GM12878 (cell line): Measurements from ENCODE around the gene DAB2IP. TPM values are rescaled to one million over a fixed set of nuclear protein-coding genes. Genes with fewer than 3 reads are reported as not detected.

Experiments used
- ATAC-seq: fragments of 200-7000 bp; cut with Tn5 transposase; 3 replicates; pipeline ENCODE4 v1.9.1; 2020; ENCODE audit warnings: mild to moderate bottlenecking, moderate library complexity
- BruUV-seq: library from RNA; stranded (reverse); fragments of 400-500 nt; replicated peaks from 2 replicates; lab custom pipeline; 2021; lab: Mats Ljungman, UMichigan
- CTCF ChIA-PET: fragments of 300-600 bp; sonication (Branson Sonifier 250); formaldehyde crosslinking; extraction: SDS; loops from one replicate; lab custom pipeline; 2021; ENCODE audit warnings: inconsistent platforms; lab: Yijun Ruan, JAX
- POLR2A ChIA-PET: fragments of 350-600 bp; formaldehyde crosslinking; extraction: SDS; loops from one replicate; lab custom pipeline; 2021; ENCODE audit warnings: inconsistent platforms; lab: Charles Lee
- RAD21 ChIA-PET: fragments of 300-600 bp; sonication (Branson Sonifier 250); formaldehyde crosslinking; loops from one replicate; lab custom pipeline; 2023; ENCODE audit warnings: antibody characterized with exemption; ENCODE audit not compliant: unreplicated experiment; lab: Charles Lee
- SMC1A ChIA-PET: fragments of 300-600 bp; sonication (Branson Sonifier 250); formaldehyde crosslinking; loops from one replicate; lab custom pipeline; 2023; ENCODE audit not compliant: unreplicated experiment, uncharacterized antibody; lab: Charles Lee
- DNase-seq: peaks from one replicate; pipeline ENCODE4 v3.0.0-alpha.2; 2011; ENCODE audit warnings: low read depth, low spot score
- FAIRE-seq: peaks from 3 replicates; lab custom pipeline; 2011; peaks lifted over from hg19 to GRCh38; lab: Jason Lieb, UNC
- H2AFZ ChIP-seq: 2 replicates; pipeline ENCODE4 v1.6.0; 2011; ENCODE audit warnings: low read depth, low read length, control low read depth; ENCODE audit not compliant: control insufficient read depth
- H3K27ac ChIP-seq: 2 replicates; pipeline ENCODE4 v1.5.1; 2011; ENCODE audit warnings: control low read depth; ENCODE audit not compliant: control insufficient read depth, insufficient read depth
- H3K27me3 ChIP-seq, 2 experiments: replicated peaks in 1 of 2; 2 replicates each; pipeline versions ENCODE4 v1.6.0 to v1.6.1; 2011; ENCODE audit warnings: low read length in 1 of 2; ENCODE audit not compliant: control insufficient read depth in 2 of 2, insufficient read depth in 2 of 2
- H3K36me3 ChIP-seq, 2 experiments: 2 replicates each; pipeline ENCODE4 v1.5.1; 2011; ENCODE audit warnings: low read length in 1 of 2; ENCODE audit not compliant: control insufficient read depth in 2 of 2, insufficient read depth in 2 of 2
- H3K4me1 ChIP-seq: 2 replicates; pipeline ENCODE4 v1.6.1; 2011; ENCODE audit warnings: mild to moderate bottlenecking, low read length, moderate library complexity, mixed read lengths; ENCODE audit not compliant: control insufficient read depth, insufficient read depth
- H3K4me2 ChIP-seq: 2 replicates; pipeline ENCODE4 v1.6.0; 2011; ENCODE audit warnings: control low read depth; ENCODE audit not compliant: control insufficient read depth, insufficient read depth
- H3K4me3 ChIP-seq: fragments of 200-600 bp; sonication (generic); 2 replicates; pipeline ENCODE4 v1.5.1; 2016
- H3K79me2 ChIP-seq: 2 replicates; pipeline ENCODE4 v1.6.0; 2011; ENCODE audit warnings: low read length; ENCODE audit not compliant: control insufficient read depth, insufficient read depth
- H3K9ac ChIP-seq: 2 replicates; pipeline ENCODE4 v1.8.0; 2011; ENCODE audit warnings: low read length, control low read depth, mixed read lengths; ENCODE audit not compliant: control insufficient read depth, insufficient read depth
- H3K9me3 ChIP-seq: replicated peaks from 3 replicates; pipeline ENCODE4 v1.5.1; 2011; ENCODE audit warnings: mild to moderate bottlenecking, low read length; ENCODE audit not compliant: control insufficient read depth, insufficient read depth
- H4K20me1 ChIP-seq: 2 replicates; pipeline ENCODE4 v1.6.0; 2011; ENCODE audit not compliant: control insufficient read depth, insufficient read depth
- BRCA1 ChIP-seq: IDR thresholded peaks from 2 replicates; pipeline ENCODE4 v1.6.1; 2011; ENCODE audit warnings: low read depth, low read length, improper control_type of control experiment
- HSF1 ChIP-seq: fragments of 150-350 bp; IDR thresholded peaks from 2 replicates; pipeline ENCODE4 v1.6.1; 2014; ENCODE audit warnings: mild to moderate bottlenecking, low read depth, low read length
- IKZF2 ChIP-seq, 2 experiments: fragments of 450-650 bp; IDR thresholded peaks; 2 replicates each; pipeline ENCODE4 v1.6.1; 2017; ENCODE audit warnings: mild to moderate bottlenecking in 2 of 2, moderate library complexity in 2 of 2
- IRF5 ChIP-seq: fragments of 450-650 bp; IDR thresholded peaks from 2 replicates; pipeline ENCODE4 v1.6.1; 2017; ENCODE audit warnings: borderline replicate concordance
- MAX ChIP-seq: IDR thresholded peaks from 2 replicates; pipeline ENCODE4 v1.6.1; 2012; ENCODE audit warnings: low read depth, low read length, improper control_type of control experiment
- NBN ChIP-seq: fragments of 450-650 bp; IDR thresholded peaks from 2 replicates; pipeline ENCODE4 v1.6.1; 2016
- PAX5 ChIP-seq: IDR thresholded peaks from 2 replicates; pipeline ENCODE4 v1.6.1; 2011; ENCODE audit warnings: low read depth, low read length, borderline replicate concordance
- PAX8 ChIP-seq: fragments of 450-650 bp; IDR thresholded peaks from 2 replicates; pipeline ENCODE4 v1.6.1; 2017; ENCODE audit warnings: mild to moderate bottlenecking, moderate library complexity
- SMAD1 ChIP-seq: fragments of 450-650 bp; IDR thresholded peaks from 2 replicates; pipeline ENCODE4 v1.6.1; 2018; ENCODE audit warnings: mild to moderate bottlenecking, low read depth; ENCODE audit not compliant: partially characterized antibody
- STAT3 ChIP-seq: IDR thresholded peaks from 2 replicates; pipeline ENCODE4 v1.6.1; 2011; ENCODE audit warnings: low read depth, low read length, improper control_type of control experiment
- ZNF592 ChIP-seq: fragments of 450-650 bp; IDR thresholded peaks from 2 replicates; pipeline ENCODE4 v1.6.1; 2017; ENCODE audit warnings: mild to moderate bottlenecking, moderate library complexity
- WGBS: methylation state at CpG from one replicate; pipeline ENCODE4 v1.1.6; 2016; ENCODE audit warnings: low lambda C conversion rate; ENCODE audit not compliant: insufficient replicate concordance, insufficient coverage; ENCODE audit errors: missing lambda C conversion rate; 5-methylcytosine and 5-hydroxymethylcytosine counted together
- in situ Hi-C: fragments of 300-500 bp; cut with MboI; formaldehyde crosslinking; loops from 9 replicates; pipeline ENCODE4 v1.14.3; 2018; ENCODE audit warnings: mixed read lengths
- intact Hi-C: fragments of 100-400 bp; cut with micrococcal nuclease; formaldehyde crosslinking; loops from one replicate; pipeline ENCODE4 v1.14.2; 2022; ENCODE audit not compliant: unreplicated experiment
- polyA plus RNA-seq, 11 experiments: library from polyadenylated mRNA; depleted of rRNA in 4 of 11; unstranded in 6 of 11; stranded (reverse) in 5 of 11; fragments of >200 nt; fragmentation: Nextera tagmentation in 4 of 11; fragmentation: Illumina TruSeq in 1 of 11; extraction: Ambion mirVana in 4 of 11; extraction: Trizol in 1 of 11; gene quantifications; 1 replicate in 1 of 11; 2 replicates in 10 of 11; pipeline versions ENCODE4 v1.2.1 to v1.2.3, GENCODE V29; 2011 to 2016; ENCODE audit warnings: inconsistent platforms in 2 of 11, missing spikeins in 2 of 11, low read depth in 1 of 11
- total RNA-seq, 4 experiments: library from RNA; depleted of rRNA in 3 of 4; stranded (reverse); fragments of >200 nt in 3 of 4; fragmentation: Illumina TruSeq in 1 of 4; extraction: Trizol in 1 of 4; gene quantifications; 2 replicates each; pipeline versions ENCODE4 v1.2.1 to v1.2.3, GENCODE V29; 2013 to 2021
- TF ChIP-seq, protein P1 (sequence below): fragments of 450-650 bp; formaldehyde crosslinking; IDR thresholded peaks from 2 replicates; pipeline ENCODE4 v1.4.0; 2020; ENCODE audit warnings: mild to moderate bottlenecking, moderate library complexity

The DAB2IP gene
- total and polyA plus RNA-seq, 10 of the 15 experiments (the other 5 are each of a cell fraction or from before 2014, with no cell fraction given), result 0.03 to 0.38 (median 0.14) TPM; not detected in 6

DNA sequence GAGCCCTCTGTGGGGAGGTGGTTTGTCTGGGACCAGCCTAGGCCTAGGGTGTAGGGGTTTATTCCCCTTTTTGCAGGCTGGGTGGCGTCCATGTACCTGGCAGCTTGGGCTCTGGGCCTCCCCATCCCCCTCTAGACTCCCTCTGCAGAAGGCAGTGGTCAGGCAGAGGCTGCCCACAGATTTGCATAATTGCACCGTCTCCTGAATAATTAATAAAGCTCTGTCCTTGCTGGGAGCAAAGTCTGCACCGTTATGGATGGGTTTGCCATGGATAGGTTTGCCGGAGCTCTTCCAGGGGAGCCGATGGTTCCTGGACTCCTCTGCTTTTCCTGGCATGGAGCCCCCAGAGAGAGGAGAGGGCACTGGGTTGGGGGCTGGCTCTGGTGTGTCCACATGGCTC is 60.4 kb downstream of the DAB2IP start:
- no peak for FAIRE-seq
- Histone ChIP-seq H3K27me3 (no peaks in the 10 kb centered on the region; a peak in 1 of 4 replicates), H3K4me1 (peaks cover 21% of the 10 kb centered on the region), H3K4me3 (no peak overlapping the region), H3K4me2 (no peak overlapping the region), H3K36me3 (no peaks in the 10 kb centered on the region), H3K9me3 (no peaks in the 10 kb centered on the region), H3K79me2 (no peaks in the 10 kb centered on the region), H3K9ac (no peak overlapping the region), H4K20me1 (no peaks in the 10 kb centered on the region), H3K27ac (no peak overlapping the region), H2AFZ (no peak overlapping the region)
- in situ Hi-C loops, result no loop called here
- ChIA-PET CTCF (interaction anchor here (1.1 kb wide), 1 partner anchor 25 kb away, joined by 3 read pairs; no protein-coding TSS in a partner anchor), POLR2A (no interaction called here), SMC1A (no interaction called here), RAD21 (no interaction called here)
- BruUV-seq, result no TSS peak
- no peak for ATAC-seq
- no peak for TF ChIP-seq PAX5
- TF ChIP-seq, protein P1, sequence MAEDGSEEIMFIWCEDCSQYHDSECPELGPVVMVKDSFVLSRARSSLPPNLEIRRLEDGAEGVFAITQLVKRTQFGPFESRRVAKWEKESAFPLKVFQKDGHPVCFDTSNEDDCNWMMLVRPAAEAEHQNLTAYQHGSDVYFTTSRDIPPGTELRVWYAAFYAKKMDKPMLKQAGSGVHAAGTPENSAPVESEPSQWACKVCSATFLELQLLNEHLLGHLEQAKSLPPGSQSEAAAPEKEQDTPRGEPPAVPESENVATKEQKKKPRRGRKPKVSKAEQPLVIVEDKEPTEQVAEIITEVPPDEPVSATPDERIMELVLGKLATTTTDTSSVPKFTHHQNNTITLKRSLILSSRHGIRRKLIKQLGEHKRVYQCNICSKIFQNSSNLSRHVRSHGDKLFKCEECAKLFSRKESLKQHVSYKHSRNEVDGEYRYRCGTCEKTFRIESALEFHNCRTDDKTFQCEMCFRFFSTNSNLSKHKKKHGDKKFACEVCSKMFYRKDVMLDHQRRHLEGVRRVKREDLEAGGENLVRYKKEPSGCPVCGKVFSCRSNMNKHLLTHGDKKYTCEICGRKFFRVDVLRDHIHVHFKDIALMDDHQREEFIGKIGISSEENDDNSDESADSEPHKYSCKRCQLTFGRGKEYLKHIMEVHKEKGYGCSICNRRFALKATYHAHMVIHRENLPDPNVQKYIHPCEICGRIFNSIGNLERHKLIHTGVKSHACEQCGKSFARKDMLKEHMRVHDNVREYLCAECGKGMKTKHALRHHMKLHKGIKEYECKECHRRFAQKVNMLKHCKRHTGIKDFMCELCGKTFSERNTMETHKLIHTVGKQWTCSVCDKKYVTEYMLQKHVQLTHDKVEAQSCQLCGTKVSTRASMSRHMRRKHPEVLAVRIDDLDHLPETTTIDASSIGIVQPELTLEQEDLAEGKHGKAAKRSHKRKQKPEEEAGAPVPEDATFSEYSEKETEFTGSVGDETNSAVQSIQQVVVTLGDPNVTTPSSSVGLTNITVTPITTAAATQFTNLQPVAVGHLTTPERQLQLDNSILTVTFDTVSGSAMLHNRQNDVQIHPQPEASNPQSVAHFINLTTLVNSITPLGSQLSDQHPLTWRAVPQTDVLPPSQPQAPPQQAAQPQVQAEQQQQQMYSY, result no peak
- TF ChIP-seq STAT3, result no peak
- TF ChIP-seq BRCA1, result no peak
- no peak for TF ChIP-seq HSF1
- no peak for TF ChIP-seq ZNF592
- TF ChIP-seq IKZF2 (IDR thresholded peaks at IDR 0.05), result no peak
- no peak for TF ChIP-seq NBN
- TF ChIP-seq MAX, result no peak
- no peak for TF ChIP-seq SMAD1
- TF ChIP-seq PAX8, result no peak
- TF ChIP-seq IRF5, result no peak
- WGBS, result 57% methylated on average over 5 of the region's 5 CpGs
- no peak for DNase-seq
- intact Hi-C loops, result no loop called here
